Sigmoid colon (tissue), 7 donors: ENCODE measurements around the gene GALR2. TPM values are rescaled to one million over a fixed set of nuclear protein-coding genes. Genes with fewer than 3 reads are reported as not detected.

ENCODE experiments used
- DNase-seq: peaks from one replicate; pipeline ENCODE4 v3.0.0-alpha.2; 2019
- H3K27ac ChIP-seq, 4 donors: fragments of 200-600 bp; sonication (generic); one replicate each; pipeline ENCODE4 v1.5.1; 2016 to 2019; ENCODE audit warnings: mild to moderate bottlenecking in 1 of 4
- H3K27me3 ChIP-seq, 3 donors: fragments of 200-600 bp; sonication (generic); one replicate each; pipeline ENCODE4 v1.5.1; 2019; ENCODE audit warnings: mild to moderate bottlenecking in 1 of 3
- H3K36me3 ChIP-seq, 4 donors: fragments of 200-600 bp; sonication (generic); one replicate each; pipeline ENCODE4 v1.5.1; 2016 to 2019
- H3K4me1 ChIP-seq, 4 donors: fragments of 200-600 bp; sonication (generic); one replicate each; pipeline ENCODE4 v1.5.1; 2017 to 2019
- H3K4me3 ChIP-seq, 4 donors: fragments of 200-600 bp; sonication (generic); one replicate each; pipeline ENCODE4 v1.5.1; 2017 to 2019; ENCODE audit warnings: mild to moderate bottlenecking in 2 of 4, moderate library complexity in 1 of 4
- H3K9me3 ChIP-seq, 4 donors: fragments of 200-600 bp in 3 of 4; sonication (generic) in 3 of 4; one replicate each; pipeline versions ENCODE4 v1.5.1 to v1.6.1; 2013 to 2019
- CTCF ChIP-seq, 4 experiments: fragments of 450-650 bp in 3 of 4; fragments of 200-600 bp in 1 of 4; IDR thresholded peaks; one replicate each; pipeline ENCODE4 v1.5.1; 2016 to 2019; ENCODE audit warnings: antibody characterized with exemption in 4 of 4, mild to moderate bottlenecking in 3 of 4, moderate library complexity in 2 of 4
- EP300 ChIP-seq, 4 donors: sonication (generic); formaldehyde crosslinking; IDR thresholded peaks; one replicate each; pipeline ENCODE4 v1.6.1; 2017; ENCODE audit warnings: antibody characterized with exemption in 4 of 4
- POLR2A ChIP-seq, 2 donors: fragments of 450-650 bp; IDR thresholded peaks; one replicate each; pipeline ENCODE4 v1.6.1; 2016; ENCODE audit warnings: antibody characterized with exemption in 2 of 2, mild to moderate bottlenecking in 2 of 2, moderate library complexity in 2 of 2
- POLR2AphosphoS5 ChIP-seq, 4 donors: sonication (generic); formaldehyde crosslinking; IDR thresholded peaks; one replicate each; pipeline ENCODE4 v1.6.1; 2017; ENCODE audit warnings: antibody characterized with exemption in 4 of 4
- WGBS, 2 donors: extraction: QIAGEN DNeasy Blood & Tissue Kit; methylation state at CpG; one replicate each; pipeline ENCODE4 v1.1.7; 2013; 5-methylcytosine and 5-hydroxymethylcytosine counted together
- intact Hi-C: fragments of 100-400 bp; cut with DNase I; formaldehyde crosslinking; loops from one replicate; pipeline ENCODE4 v1.15.1; 2023
- polyA plus RNA-seq, 3 donors: library from polyadenylated mRNA; stranded (reverse); fragments of 200-250 nt; gene quantifications; one replicate each; pipeline ENCODE4 v1.2.3, GENCODE V29; 2013
- total RNA-seq, 4 donors: library from RNA; depleted of rRNA; stranded (reverse); fragments of >200 nt; gene quantifications; one replicate each; pipeline ENCODE4 v1.1.0, GENCODE V29; 2016
- donor health status: healthy with polysubstance abuse.
- donor health status: Bipolar disorder and iron deficiency.
- donor health status: healthy.

Gene GALR2
- total and polyA plus RNA-seq, 7 donors, result 1.6 to 20.2 (median 6.4) TPM; not detected in 2

GRCh38 chr17:76032073-76032779, 42.4 kb upstream of the GALR2 start:
- H3K36me3 ChIP-seq, result no peaks in the 10 kb centered on the region
- DNase-seq, result no peak
- no peaks in the 10 kb centered on the region for H3K27me3 ChIP-seq
- peak overlapping the region in 2 of 4 donors; percentile 87 to 92 for H3K27ac ChIP-seq
- no peaks in the 10 kb centered on the region for H3K9me3 ChIP-seq
- no peak overlapping the region for H3K4me3 ChIP-seq
- TF ChIP-seq EP300 (IDR thresholded peaks at IDR 0.05) (no peak), CTCF (IDR thresholded peaks at IDR 0.05) (peak in 1 of 4 experiments; percentile 9)
- H3K4me1 ChIP-seq, result peaks cover 0 to 61% (median 49%) of the 10 kb centered on the region in 4 donors
- intact Hi-C loops, result no loop called here
- 55 to 83% methylated on average over 20 of the region's 20 CpGs for WGBS, 2 donors

- Histone ChIP-seq H3K36me3 (no peaks in the 10 kb centered on the region), H3K27ac (peak overlapping the region in 3 of 4 donors; percentile 86 to 92 (median 87)), H3K4me3 (no peak overlapping the region), H3K27me3 (no peaks in the 10 kb centered on the region), H3K9me3 (no peaks in the 10 kb centered on the region), H3K4me1 (peaks cover 0 to 67% (median 54%) of the 10 kb centered on the region in 4 donors)
- no peak for DNase-seq
- WGBS, 2 donors, result 90 to 92% methylated on average over 5 of the region's 5 CpGs
- TF ChIP-seq CTCF (IDR thresholded peaks at IDR 0.05) (no peak), POLR2A (IDR thresholded peaks at IDR 0.05) (no peak), EP300 (IDR thresholded peaks at IDR 0.05) (no peak), POLR2AphosphoS5 (IDR thresholded peaks at IDR 0.05) (no peak)
- intact Hi-C loops, result no loop called here
Observed at GRCh38 chr17:76032780-76033108, 41.8 kb upstream of the GALR2 start.

- Histone ChIP-seq H3K27me3 (no peaks in the 10 kb centered on the region), H3K4me3 (no peak overlapping the region), H3K4me1 (peaks cover 0 to 70% (median 58%) of the 10 kb centered on the region in 4 donors), H3K27ac (peak overlapping the region in 3 of 4 donors; percentile 86 to 92 (median 87)), H3K9me3 (no peaks in the 10 kb centered on the region), H3K36me3 (no peaks in the 10 kb centered on the region)
- WGBS, 2 donors, result 97% methylated on average over 6 of the region's 6 CpGs
- TF ChIP-seq EP300 (IDR thresholded peaks at IDR 0.05), result no peak
- no peak for TF ChIP-seq CTCF (IDR thresholded peaks at IDR 0.05)
- TF ChIP-seq POLR2AphosphoS5 (IDR thresholded peaks at IDR 0.05), result no peak
- TF ChIP-seq POLR2A (IDR thresholded peaks at IDR 0.05), result no peak
- intact Hi-C loops, result no loop called here
- DNase-seq, result no peak
Observed at GRCh38 chr17:76033139-76033538, 41.4 kb upstream of the GALR2 start.

GRCh38 chr17:76034428-76035350, 39.9 kb upstream of the GALR2 start:
- WGBS, 2 donors, result 86 to 90% methylated on average over 13 of the region's 13 CpGs
- no peak for DNase-seq
- Histone ChIP-seq H3K4me1 (peaks cover 0 to 80% (median 69%) of the 10 kb centered on the region in 4 donors), H3K27me3 (no peaks in the 10 kb centered on the region), H3K27ac (peak overlapping the region in 3 of 4 donors; percentile 86 to 92 (median 87)), H3K36me3 (peaks cover 0 to 5% (median 3%) of the 10 kb centered on the region in 4 donors), H3K4me3 (no peak overlapping the region), H3K9me3 (no peaks in the 10 kb centered on the region)
- intact Hi-C loops, result no loop called here
- TF ChIP-seq POLR2A (IDR thresholded peaks at IDR 0.05) (no peak), POLR2AphosphoS5 (IDR thresholded peaks at IDR 0.05) (peak; percentile 77 to 94 (median 86)), CTCF (IDR thresholded peaks at IDR 0.05) (no peak), EP300 (IDR thresholded peaks at IDR 0.05) (peak in 3 of 4 donors; percentile 59 to 76 (median 68))
